ENCODE data around the gene PTPRN2. TPM values are rescaled to one million over a fixed set of nuclear protein-coding genes. Genes with fewer than 3 reads are reported as not detected.

The PTPRN2 gene
- total RNA-seq, 1 experiment from 2014 or later: 2.1 TPM

DNA sequence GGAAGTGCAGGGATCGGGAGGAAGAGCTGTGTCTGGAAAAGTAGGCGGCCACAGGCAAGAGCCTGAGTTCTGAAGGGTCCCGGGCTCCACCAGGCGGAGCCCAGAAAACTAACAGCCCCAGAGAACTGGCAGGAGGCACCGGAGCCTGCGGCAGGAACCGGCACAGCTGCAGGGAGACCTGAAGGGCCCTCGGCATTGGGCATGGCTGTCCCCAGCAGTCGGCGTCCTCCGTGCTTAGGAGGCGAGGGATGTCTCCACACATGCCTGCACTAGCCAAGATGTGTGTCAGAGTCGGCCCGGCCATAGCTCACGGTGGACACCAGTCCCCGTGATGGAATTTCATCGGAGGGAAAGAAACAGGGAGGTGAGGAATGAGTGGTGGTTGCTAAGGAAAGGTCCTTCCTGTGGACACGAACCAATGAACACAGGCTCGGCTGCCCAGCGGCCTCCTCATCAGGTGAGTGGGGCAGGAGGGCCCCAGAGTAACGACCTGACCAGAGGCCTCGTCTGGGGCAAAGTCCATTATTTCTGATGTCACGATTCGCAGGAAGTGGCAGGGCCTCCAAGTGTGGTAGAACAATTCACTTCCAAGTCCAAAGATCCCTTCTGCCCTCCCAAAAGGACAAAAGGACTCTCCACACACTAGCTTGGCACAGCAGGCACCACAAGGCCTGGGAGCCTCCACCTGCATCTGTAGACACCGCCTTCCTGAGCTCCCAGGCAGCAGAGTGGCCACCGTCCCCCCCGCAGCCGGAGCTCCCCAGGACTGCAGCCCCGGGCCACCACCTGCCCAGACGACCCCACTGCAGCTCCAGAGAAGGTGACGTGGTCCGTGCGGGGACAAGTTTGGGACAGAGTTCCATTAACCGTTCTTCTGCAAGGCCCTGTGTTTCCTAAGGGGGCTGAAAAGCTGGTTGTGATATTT, 444.2 kb downstream of the PTPRN2 start:
- Histone ChIP-seq H3K9ac (ENCODE audit: low read length) (no peak overlapping the region), H3K36me3 (ENCODE audit: control insufficient read depth in 1 of 2, insufficient read depth in 2 of 2, low read length in 2 of 2) (no peaks in the 10 kb centered on the region; a peak in 1 of 4 replicates), H3K4me3 (replicated peaks in 1 of 2; ENCODE audit: low read depth in 1 of 2, low read length in 2 of 2) (no peak overlapping the region), H3K79me2 (ENCODE audit: insufficient read depth, low read length) (no peaks in the 10 kb centered on the region), H3K9me2 (ENCODE audit: insufficient read depth) (no peaks in the 10 kb centered on the region), H4K20me1 (ENCODE audit: insufficient read depth) (no peaks in the 10 kb centered on the region), H3K4me2 (ENCODE audit: low read length) (no peak overlapping the region), H3K27ac (ENCODE audit: low read depth, low read length) (no peak overlapping the region), H2AFZ (ENCODE audit: low read depth, low read length, poor library complexity, severe bottlenecking) (no peak overlapping the region), H3K9me3 (ENCODE audit: control insufficient read depth in 1 of 2, insufficient read depth in 1 of 2, low read depth in 1 of 2, low read length in 2 of 2) (peaks cover 7 to 19% of the 10 kb centered on the region in 2 experiments; a peak in 3 of 4 replicates), H3K27me3 (ENCODE audit: insufficient read depth, low read length) (no peaks in the 10 kb centered on the region), H3K4me1 (ENCODE audit: control insufficient read depth in 1 of 2, insufficient read depth in 2 of 2, low read length in 2 of 2) (no peaks in the 10 kb centered on the region)
- no TSS peak for BruUV-seq (replicated peaks)
- no peak for ATAC-seq
- intact Hi-C loops (cut with micrococcal nuclease): no loop called here
- TF ChIP-seq TCF7L2 (IDR thresholded peaks at IDR 0.05; ENCODE audit: borderline replicate concordance, extremely low read depth, insufficient read depth, insufficient read length) (no peak), YY1 (IDR thresholded peaks at IDR 0.05; ENCODE audit: extremely low read depth, insufficient replicate concordance, low read depth, low read length) (no peak), ELF1 (IDR thresholded peaks at IDR 0.05; ENCODE audit: borderline replicate concordance, low read depth) (no peak), POLR2AphosphoS5 (IDR thresholded peaks at IDR 0.05; ENCODE audit: low read depth, low read length) (no peak), SP1 (IDR thresholded peaks at IDR 0.05; ENCODE audit: low read depth) (no peak)
- TF ChIP-seq, protein P1, sequence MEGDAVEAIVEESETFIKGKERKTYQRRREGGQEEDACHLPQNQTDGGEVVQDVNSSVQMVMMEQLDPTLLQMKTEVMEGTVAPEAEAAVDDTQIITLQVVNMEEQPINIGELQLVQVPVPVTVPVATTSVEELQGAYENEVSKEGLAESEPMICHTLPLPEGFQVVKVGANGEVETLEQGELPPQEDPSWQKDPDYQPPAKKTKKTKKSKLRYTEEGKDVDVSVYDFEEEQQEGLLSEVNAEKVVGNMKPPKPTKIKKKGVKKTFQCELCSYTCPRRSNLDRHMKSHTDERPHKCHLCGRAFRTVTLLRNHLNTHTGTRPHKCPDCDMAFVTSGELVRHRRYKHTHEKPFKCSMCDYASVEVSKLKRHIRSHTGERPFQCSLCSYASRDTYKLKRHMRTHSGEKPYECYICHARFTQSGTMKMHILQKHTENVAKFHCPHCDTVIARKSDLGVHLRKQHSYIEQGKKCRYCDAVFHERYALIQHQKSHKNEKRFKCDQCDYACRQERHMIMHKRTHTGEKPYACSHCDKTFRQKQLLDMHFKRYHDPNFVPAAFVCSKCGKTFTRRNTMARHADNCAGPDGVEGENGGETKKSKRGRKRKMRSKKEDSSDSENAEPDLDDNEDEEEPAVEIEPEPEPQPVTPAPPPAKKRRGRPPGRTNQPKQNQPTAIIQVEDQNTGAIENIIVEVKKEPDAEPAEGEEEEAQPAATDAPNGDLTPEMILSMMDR (IDR thresholded peaks at IDR 0.05 in 2 of 3, conservative IDR thresholded peaks at IDR 0.05 in 1 of 3; ENCODE audit: borderline replicate concordance in 1 of 3, insufficient read depth in 1 of 3, low read depth in 2 of 3, low read length in 2 of 3): no peak
- POLR2A ChIA-PET: no interaction called here
- RAD21 ChIA-PET (ENCODE audit: low non-redundant PET in 1 of 2, low total read pairs in 2 of 2, uncharacterized antibody in 2 of 2, unreplicated experiment in 2 of 2): no interaction called here
- CTCF ChIA-PET: no interaction called here
- no peak for DNase-seq (ENCODE audit: low read depth, low spot score)
